H1 (cell line): Measurements from ENCODE around the gene PRPF38A. TPM values are rescaled to one million over a fixed set of nuclear protein-coding genes. Genes with fewer than 3 reads are reported as not detected.

Experiments
- CTCF ChIP-seq, 3 experiments: IDR thresholded peaks; 1 replicate in 2 of 3; 2 replicates in 1 of 3; pipeline versions ENCODE4 v1.5.1 to v1.6.1; 2011; ENCODE audit warnings: low read length in 3 of 3, mild to moderate bottlenecking in 3 of 3, inconsistent platforms in 2 of 3, low read depth in 1 of 3, moderate library complexity in 1 of 3; ENCODE audit not compliant: insufficient read depth in 1 of 3; ENCODE audit errors: control extremely low read depth in 1 of 3
- JUN ChIP-seq: IDR thresholded peaks from 2 replicates; pipeline ENCODE4 v1.6.1; 2011; ENCODE audit warnings: low read depth, mild to moderate bottlenecking, improper control_type of control experiment, low read length
- polyA plus RNA-seq, 7 experiments: library from polyadenylated mRNA; depleted of rRNA in 3 of 7; stranded (reverse) in 5 of 7; unstranded in 2 of 7; fragments of >200 nt in 5 of 7; fragments of 200-250 nt in 2 of 7; gene quantifications; 1 replicate in 5 of 7; 2 replicates in 1 of 7; 4 replicates in 1 of 7; pipeline versions ENCODE4 v1.2.1 to v1.2.3, GENCODE V29; 2011 to 2013; ENCODE audit warnings: missing spikeins in 2 of 7, mixed read lengths in 2 of 7
- total RNA-seq: library from RNA; stranded (reverse); fragmentation: NEBNext Ultra II Directional; extraction: Animal tissue kit (Norgen Biotek cat#: 25700); gene quantifications from 2 replicates; pipeline ENCODE4 v1.2.1, GENCODE V29; 2021

PRPF38A gene
- total and polyA plus RNA-seq, 2 of the 8 experiments (the other 6 are each of a cell fraction or from before 2014, with no cell fraction given) = 25.6 to 76.2 TPM

DNA sequence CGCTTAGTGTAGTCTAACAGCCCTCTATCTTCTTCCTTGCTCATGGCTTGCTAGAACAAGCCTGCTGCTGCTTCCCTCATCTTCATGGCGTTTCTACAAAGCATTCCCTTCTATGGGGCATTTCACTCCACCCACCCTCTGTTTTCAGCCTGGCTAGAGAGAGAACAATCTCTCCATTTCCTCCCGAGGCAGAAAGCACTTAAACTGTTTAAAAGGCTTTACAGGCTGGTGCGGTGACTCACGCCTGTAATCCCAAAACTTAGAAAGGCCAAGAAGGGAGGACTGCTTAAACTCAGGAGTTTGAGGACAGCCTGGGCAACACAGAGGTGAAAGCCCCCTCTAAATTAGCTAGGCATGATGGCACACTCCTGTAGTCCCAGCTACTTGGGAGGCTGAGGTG is 17.9 kb upstream of the PRPF38A start (continued):
- no peak for TF ChIP-seq CTCF (IDR thresholded peaks at IDR 0.05; ENCODE audit: control extremely low read depth in 1 of 3, insufficient read depth in 1 of 3, low read depth in 1 of 3, low read length in 3 of 3)
- no peak for TF ChIP-seq JUN
